PC-9 (cell line): ENCODE results near the gene IGLL1.

Source experiments
- CTCF ChIP-seq: fragments of 200-600 bp; sonication (generic); conservative IDR thresholded peaks from 2 replicates; pipeline ENCODE4 v1.6.1; 2017; ENCODE audit warnings: mixed run types, antibody characterized with exemption, mild to moderate bottlenecking, moderate library complexity
- EZH2 ChIP-seq: fragments of 200-600 bp; sonication (generic); IDR thresholded peaks from 2 replicates; pipeline ENCODE4 v1.8.0; 2017; ENCODE audit warnings: antibody characterized with exemption, low read depth

DNA sequence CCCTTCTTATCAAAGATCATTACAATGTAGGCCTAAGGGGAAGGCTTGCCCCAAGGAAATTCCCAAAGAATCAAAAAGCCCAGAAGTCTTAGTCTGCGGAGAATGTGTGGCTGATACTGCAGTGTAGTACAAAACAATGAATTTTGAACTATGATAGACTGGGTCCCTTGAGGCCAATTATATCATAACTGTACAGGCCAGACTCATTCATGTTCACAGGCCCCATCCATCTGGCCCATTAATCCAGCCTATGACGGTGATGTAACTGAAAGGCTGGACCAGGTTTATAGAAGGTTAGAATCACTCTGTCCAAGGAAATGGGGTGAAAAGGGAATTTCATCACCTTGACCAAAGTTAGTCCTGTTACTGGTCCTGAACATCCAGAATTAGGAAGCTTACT is 35.2 kb downstream of the IGLL1 start:
- TF ChIP-seq CTCF, result no peak
- no peak for TF ChIP-seq EZH2
